ENCODE measurements around the gene PCNA.
A peak's percentile ranks its signal among the peaks of the same experiment; 100 is the strongest.

The PCNA gene

DNA sequence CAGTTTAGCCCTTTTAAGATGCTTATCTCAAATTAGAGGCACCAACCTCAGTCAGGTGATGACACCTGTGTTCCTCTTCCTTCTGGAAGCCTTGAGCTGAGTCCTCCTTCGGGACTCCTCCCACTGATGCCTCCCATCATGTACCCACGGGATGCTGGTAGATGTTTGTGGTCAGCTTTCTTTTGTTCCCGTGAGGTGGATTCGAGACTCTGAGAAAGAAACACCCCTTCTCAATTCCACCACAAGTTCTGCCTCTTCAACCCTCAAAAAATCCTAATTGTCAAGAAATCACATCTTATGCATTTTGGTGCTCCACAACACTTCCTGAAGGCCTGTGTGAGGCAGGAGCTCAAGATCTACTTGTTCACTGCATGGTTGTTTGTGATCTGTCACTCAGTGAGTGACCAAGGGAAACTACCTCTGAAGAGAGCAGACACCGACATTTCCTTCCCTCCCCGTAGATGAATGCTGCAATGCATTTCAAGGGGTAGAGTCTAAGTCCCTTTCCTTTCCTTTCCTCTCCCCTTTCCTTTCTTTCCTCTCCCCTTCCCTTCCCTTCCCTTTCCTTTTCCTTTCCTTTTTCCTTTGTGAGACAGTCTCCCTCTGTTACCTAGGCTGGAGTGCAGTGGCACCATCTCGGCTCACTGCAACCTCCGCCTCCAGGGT lies 50.5 kb downstream of the PCNA start:
- H3K4me3 ChIP-seq (replicated peaks in 1 of 2; ENCODE audit: low read depth in 2 of 2, low read length in 2 of 2) = no peak overlapping the region
- no peak for DNase-seq (ENCODE audit: low read depth in 2 of 2)
- TF ChIP-seq, protein P1, sequence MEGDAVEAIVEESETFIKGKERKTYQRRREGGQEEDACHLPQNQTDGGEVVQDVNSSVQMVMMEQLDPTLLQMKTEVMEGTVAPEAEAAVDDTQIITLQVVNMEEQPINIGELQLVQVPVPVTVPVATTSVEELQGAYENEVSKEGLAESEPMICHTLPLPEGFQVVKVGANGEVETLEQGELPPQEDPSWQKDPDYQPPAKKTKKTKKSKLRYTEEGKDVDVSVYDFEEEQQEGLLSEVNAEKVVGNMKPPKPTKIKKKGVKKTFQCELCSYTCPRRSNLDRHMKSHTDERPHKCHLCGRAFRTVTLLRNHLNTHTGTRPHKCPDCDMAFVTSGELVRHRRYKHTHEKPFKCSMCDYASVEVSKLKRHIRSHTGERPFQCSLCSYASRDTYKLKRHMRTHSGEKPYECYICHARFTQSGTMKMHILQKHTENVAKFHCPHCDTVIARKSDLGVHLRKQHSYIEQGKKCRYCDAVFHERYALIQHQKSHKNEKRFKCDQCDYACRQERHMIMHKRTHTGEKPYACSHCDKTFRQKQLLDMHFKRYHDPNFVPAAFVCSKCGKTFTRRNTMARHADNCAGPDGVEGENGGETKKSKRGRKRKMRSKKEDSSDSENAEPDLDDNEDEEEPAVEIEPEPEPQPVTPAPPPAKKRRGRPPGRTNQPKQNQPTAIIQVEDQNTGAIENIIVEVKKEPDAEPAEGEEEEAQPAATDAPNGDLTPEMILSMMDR (IDR thresholded peaks at IDR 0.05; ENCODE audit: low read depth, low read length) = no peak

DNA sequence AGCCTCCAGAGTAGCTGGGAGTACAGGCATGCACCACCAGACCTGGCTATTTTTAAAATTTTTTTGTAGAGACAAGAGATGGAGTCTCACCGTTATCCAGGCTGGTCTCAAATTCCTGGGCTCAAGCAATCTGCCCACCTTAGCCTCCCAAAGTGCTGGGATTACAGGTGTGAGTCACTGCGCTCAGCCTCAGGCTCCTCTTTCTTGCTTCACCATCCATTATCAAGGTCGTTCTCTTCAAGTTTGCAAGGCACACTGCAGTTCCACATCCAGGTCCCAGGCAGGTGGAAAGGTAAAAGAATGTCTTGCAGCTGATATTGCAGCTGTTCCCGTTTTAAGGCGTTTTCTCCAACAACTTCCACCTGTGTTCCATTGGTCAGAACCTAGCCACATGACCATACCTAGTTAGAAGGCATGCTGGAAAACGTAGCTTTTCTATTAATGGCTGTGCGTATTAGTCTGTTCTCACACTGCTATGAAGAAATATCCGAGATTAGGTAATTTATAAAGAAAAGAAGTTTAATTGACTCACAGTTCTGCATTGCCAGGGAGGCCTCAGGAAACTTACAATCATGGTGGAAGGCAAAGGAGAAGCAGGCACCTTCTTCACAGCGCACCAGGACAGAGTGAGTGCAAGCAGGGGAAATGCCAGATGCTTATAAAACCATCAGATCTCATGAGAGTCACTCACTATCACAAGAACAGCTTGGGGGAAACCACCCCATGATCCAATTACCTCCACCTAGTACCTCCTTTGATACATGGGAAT lies 51.7 kb downstream of the PCNA start:
- TF ChIP-seq, protein P1 (IDR thresholded peaks at IDR 0.05; ENCODE audit: low read depth, low read length) = no peak
- H3K4me3 ChIP-seq (replicated peaks in 1 of 2; ENCODE audit: low read depth in 2 of 2, low read length in 2 of 2) = no peak overlapping the region
- DNase-seq (ENCODE audit: low read depth in 2 of 2) = no peak

DNA sequence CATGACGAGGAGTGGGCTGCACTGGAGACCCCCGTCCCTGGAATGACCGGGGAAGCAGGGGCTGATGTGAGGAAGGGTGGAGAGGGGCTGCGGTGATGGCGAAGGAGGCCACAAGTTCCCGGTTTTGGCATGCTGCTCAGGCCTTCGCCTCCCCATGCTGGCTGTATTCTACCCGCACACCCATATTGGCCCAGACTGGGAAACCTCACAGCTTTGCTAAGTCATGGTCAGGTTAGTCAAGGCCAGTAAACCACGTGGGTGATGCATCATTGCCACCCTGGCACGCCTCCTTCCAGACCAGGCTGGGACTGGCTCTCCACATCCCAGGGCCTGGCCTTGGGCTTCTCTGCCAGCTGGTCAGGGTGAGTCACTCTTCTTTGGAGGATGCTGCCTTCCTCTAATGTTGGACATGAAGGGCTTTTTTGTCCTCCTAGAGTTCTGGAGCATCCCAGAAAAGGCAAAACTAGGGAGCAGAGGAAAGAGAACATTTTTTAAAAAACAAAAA lies 53.8 kb downstream of the PCNA start:
- TF ChIP-seq, protein P1 (IDR thresholded peaks at IDR 0.05; ENCODE audit: low read depth, low read length) = no peak
- peak; percentile 96 to 97 for DNase-seq (ENCODE audit: low read depth in 2 of 2)
- H3K4me3 ChIP-seq (replicated peaks in 1 of 2; ENCODE audit: low read depth in 2 of 2, low read length in 2 of 2) = no peak overlapping the region

DNA sequence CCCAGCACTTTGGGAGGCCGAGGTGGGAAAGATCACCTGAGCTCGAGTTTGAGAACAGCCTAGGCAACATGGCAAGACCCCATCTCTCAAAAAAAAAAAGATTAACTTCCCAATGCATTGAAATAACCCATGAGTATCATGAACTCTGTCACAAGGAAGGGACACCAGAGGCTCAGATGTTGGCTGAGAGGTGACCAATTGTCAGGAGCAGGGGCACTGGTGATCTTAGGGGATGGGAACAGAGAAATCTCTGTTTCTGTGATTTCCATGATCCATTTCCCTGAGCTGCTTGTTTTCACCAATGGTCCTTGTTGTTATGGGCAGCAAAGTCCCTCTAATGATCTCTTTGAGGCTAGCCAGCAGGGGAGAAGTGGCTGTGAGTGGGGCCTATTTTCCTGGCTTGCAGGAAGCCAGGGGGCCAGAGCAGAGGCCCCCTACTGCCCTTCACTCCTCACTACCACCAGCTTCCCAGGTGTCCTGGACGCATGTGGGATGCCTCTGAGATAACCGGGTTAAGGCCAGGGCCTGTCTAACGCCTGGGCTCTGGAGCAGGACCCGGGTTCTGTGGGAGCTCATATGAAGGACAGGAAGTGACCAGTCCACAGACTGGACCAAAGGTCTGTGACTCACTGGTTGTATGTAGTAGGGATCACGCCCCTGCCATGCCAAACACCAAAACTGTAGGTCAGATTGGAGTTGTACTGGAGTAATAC lies 54.4 kb downstream of the PCNA start:
- TF ChIP-seq, protein P1 (IDR thresholded peaks at IDR 0.05; ENCODE audit: low read depth, low read length) = no peak
- H3K4me3 ChIP-seq (replicated peaks in 1 of 2; ENCODE audit: low read depth in 2 of 2, low read length in 2 of 2) = no peak overlapping the region
- peak; percentile 61 to 88 for DNase-seq (ENCODE audit: low read depth in 2 of 2)

Data from cardiac fibroblast (primary cell).